C4-2B (cell line): ENCODE results near the gene IQCK.

Experiments used
- H3K27ac ChIP-seq: fragments of 450-650 bp; 2 replicates; pipeline ENCODE4 v1.5.1; 2017
- CTCF ChIP-seq: fragments of 450-650 bp; conservative IDR thresholded peaks from 2 replicates; pipeline ENCODE4 v1.5.1; 2017; ENCODE audit warnings: mild to moderate bottlenecking
- ZFX ChIP-seq: fragments of 450-650 bp; IDR thresholded peaks from 2 replicates; pipeline ENCODE4 v1.6.1; 2017

IQCK gene

GRCh38 chr16:19810817-19811731 lies 93.0 kb downstream of the IQCK start:
- no peak overlapping the region for H3K27ac ChIP-seq

GRCh38 chr16:19812986-19813385 lies 94.9 kb downstream of the IQCK start:
- no peak overlapping the region for H3K27ac ChIP-seq
- TF ChIP-seq CTCF: no peak
- TF ChIP-seq ZFX: no peak

More at GRCh38 chr16:19810817-19811731, 93.0 kb downstream of the IQCK start:
- no peak for TF ChIP-seq CTCF
- TF ChIP-seq ZFX: no peak

GRCh38 chr16:19815418-19815817 lies 97.3 kb downstream of the IQCK start:
- no peak for TF ChIP-seq ZFX
- TF ChIP-seq CTCF: no peak
- no peak overlapping the region for H3K27ac ChIP-seq

GRCh38 chr16:19817122-19817521 lies 99.1 kb downstream of the IQCK start:
- H3K27ac ChIP-seq: no peak overlapping the region
- TF ChIP-seq ZFX: no peak
- TF ChIP-seq CTCF: no peak

- no peak overlapping the region for H3K27ac ChIP-seq
- TF ChIP-seq ZFX: no peak
- no peak for TF ChIP-seq CTCF
Measured at GRCh38 chr16:19817875-19818274, 99.8 kb downstream of the IQCK start.

- no peak overlapping the region for H3K27ac ChIP-seq
- TF ChIP-seq CTCF (no peak), ZFX (no peak)
Measured at GRCh38 chr16:19822533-19822932, 104.5 kb downstream of the IQCK start.

GRCh38 chr16:19823322-19823721 lies 105.3 kb downstream of the IQCK start:
- TF ChIP-seq CTCF (no peak), ZFX (no peak)

More at GRCh38 chr16:19823322-19823721, 105.3 kb downstream of the IQCK start:
- H3K27ac ChIP-seq: no peak overlapping the region
